HG02763 (cell line): ENCODE results near the gene CD9.
"Not testable (repeated sequence)": the region's sequence is repeated elsewhere in the genome, so short reads cannot be mapped to it uniquely, and the experiment has no call there.

Experiments used
- ATAC-seq: cut with Tn5 transposase; IDR thresholded peaks from one replicate; pipeline ENCODE4 v1.9.1; 2021; ENCODE audit warnings: mild to moderate bottlenecking, moderate library complexity; ENCODE audit not compliant: unreplicated experiment

CD9 gene, protein sequence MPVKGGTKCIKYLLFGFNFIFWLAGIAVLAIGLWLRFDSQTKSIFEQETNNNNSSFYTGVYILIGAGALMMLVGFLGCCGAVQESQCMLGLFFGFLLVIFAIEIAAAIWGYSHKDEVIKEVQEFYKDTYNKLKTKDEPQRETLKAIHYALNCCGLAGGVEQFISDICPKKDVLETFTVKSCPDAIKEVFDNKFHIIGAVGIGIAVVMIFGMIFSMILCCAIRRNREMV

DNA sequence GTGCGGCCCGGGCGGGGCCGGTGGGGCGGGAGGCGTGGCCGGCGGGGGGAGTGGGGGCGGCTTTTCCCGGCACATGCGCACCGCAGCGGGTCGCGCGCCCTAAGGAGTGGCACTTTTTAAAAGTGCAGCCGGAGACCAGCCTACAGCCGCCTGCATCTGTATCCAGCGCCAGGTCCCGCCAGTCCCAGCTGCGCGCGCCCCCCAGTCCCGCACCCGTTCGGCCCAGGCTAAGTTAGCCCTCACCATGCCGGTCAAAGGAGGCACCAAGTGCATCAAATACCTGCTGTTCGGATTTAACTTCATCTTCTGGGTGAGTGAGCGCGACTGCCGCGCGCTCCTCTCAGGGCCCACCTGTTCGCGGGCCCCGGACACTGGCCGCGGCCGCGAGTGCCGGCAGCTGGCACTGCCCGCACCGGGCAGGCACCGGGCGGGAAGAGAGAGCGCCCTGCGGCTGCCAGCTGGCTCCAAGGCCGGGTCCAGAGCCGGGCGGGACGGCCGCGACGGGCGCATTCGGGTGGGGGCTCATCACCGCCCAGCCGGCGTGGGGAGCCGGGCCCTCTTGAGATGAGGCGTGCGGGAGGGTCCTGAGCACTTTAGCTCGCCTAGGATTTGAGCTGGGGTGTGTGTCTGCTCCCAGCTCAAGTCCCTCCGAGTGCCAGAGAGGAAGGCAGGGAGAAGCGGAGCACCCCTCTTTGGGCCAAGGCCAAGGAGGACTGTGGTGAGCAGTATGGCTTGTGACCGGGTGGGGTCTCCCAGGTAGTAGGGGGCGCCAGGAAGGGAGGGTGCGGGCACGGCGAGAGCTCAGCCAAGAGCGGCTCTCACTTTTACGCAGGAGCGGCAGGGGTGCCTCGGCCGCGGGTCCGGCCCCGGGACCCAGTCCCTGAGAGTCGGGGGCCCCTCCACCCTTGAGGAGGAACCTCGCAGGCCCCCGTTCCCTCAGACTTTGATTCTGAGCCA, at the start of gene CD9:
CD9 (plus strand) TSS at position 145 of the 957 bp plus-strand sequence; CDS start at position 245, 100 bp downstream.
- ATAC-seq = no peak

DNA sequence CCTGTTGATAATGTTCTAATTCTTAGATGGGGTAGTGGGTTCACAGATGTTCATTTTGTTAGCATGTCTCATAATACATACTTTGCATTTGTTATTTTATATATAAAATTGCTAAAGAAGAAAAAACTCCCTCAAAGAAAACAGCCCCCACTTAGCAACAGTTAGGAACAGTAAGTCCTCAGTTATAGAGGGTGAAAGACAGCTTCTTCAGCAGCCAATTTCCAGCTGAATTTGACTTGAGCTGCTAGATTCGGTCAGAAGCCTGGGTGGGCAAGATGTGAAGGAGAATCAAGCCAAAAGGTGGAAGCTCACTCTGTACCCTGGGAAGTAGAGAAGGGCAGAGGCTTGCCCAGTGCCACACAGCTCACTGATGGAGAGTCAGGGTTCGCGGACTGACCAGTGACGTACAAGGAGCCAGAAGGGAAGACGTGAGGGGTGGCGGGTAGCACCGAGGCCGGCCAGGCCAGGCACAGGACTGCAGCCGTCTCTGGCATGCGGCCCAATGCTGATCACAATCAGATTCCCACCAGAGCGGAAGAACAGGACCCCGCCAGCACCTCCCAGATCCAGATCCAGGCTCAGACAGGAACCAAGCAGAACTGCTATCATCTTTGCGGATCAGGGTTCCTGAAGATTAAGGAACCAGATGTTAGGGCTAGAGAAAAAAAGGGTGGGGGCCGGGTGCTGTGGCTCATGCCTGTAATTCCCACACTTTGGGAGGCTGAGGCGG, 45.3 kb upstream of the CD9 start:
- ATAC-seq = no peak

DNA sequence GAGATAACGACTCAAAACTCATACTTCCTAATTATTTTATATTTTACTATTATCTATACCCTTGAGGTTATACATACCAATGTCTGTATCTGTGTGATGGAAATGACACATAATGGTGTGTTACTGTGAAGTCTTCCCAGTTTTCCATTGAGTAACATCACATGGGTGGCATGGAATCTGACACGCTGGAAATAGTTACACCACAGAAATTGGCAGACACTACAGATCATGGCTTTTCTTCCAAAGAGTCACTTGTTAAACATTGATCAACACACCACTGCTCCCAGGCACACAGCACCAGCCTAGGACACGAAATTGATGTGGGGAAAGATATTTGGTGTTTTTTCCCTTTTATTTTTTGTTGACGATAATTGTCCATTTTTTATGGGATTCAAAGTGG, 42.7 kb upstream of the CD9 start:
- ATAC-seq = no peak

DNA sequence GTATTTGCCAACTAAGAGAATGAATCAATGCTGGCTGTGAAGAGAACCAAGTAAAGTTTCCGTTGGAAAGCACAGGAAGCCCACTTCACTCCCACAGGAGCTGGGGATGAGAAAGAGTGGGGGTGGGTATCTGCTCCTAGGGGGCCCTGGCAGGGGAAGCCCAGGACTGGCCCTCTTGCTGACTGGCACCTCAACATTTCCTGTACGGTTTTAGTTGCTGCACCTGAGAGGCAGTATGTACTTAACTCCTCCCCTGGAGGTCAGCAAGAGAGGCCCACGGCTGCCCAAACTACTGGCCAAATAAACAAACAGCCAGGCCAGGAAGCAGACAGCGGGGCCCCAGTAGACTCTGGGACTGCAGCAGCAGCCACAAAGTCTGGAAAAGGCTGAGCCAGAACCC, 41.9 kb upstream of the CD9 start:
- no peak for ATAC-seq

DNA sequence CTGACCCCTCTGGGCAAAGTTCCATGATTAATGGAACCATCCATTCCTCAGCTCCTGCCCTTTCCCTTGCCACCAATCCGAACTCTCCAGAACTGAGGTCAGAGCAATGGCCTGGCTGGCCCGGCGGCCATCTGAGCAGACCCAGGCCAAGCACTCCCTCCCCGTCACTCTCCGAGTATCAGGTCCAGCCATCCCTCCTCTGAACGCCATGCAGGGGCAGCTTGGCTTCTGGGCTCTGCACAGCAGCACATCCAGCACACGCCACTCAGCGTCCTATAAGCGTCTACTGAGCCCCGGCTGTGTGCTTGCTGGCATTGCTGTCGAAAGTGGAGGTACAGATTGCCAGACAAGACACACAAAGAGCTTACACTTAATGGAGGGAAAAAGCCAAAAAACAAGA, 41.5 kb upstream of the CD9 start:
- ATAC-seq = no peak

DNA sequence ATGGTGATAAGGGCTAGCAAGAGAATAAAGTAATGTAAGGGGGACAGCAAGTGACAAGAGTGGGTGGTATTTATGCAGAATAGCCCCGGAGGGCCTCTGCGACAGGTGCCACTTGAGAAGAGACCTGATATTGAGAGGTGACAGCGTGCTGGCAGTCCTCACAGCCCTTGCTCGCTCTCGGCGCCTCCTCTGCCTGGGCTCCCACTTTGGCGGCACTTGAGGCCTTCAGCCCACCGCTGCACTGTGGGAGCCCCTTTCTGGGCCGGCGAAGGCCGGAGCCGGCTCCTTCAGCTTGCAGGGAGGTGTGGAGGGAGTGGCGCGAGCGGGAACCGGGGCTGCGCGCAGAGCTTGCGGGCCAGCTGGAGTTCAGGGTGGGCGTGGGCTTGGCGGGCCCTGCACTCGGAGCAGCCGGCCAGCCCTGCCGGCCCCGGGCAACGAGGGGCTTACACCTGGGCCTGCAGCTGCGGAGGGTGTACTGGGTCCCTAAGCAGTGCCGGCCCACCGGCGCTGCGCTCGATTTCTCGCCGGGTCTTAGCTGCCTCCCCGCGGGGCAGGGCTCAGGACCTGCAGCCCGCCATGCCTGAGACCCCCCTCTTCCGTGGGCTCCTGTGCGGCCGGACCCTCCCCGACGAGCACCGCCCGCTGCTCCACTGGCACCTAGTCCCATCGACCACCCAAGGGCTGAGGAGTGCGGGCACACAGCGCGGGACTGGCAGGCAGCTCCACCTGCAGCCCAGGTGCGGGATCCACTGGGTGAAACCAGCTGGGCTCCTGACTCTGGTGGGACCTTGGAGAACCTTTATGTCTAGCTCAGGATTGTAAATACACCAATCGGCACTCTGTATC, 40.8 kb upstream of the CD9 start:
- not testable (repeated sequence) for ATAC-seq

DNA sequence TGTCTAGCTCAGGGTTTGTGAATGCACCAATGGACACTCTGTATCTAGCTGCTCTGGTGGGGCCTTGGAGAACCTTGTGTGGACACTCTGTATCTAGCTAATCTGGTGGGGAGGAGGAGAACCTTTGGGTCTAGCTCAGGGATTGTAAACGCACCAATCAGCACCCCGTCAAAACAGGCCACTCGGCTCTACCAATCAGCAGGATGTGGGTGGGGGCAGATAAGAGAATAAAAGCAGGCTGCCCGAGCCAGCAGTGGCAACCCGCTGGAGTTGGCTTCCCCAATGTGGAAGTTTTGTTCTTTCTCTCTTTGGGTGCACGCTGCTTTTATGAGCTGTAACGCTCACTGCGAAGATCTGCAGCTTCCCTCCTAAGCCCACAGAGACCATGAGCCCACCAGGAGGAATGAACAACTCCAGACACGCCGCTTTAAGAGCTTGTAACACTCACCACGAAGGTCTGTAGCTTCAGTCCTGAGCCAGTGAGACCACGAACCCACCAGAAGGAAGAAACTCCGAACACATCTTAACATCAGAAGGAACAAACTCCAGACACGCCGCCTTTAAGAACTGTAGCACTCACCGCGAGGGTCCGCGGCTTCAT, 40.1 kb upstream of the CD9 start:
- ATAC-seq = not testable (repeated sequence)

DNA sequence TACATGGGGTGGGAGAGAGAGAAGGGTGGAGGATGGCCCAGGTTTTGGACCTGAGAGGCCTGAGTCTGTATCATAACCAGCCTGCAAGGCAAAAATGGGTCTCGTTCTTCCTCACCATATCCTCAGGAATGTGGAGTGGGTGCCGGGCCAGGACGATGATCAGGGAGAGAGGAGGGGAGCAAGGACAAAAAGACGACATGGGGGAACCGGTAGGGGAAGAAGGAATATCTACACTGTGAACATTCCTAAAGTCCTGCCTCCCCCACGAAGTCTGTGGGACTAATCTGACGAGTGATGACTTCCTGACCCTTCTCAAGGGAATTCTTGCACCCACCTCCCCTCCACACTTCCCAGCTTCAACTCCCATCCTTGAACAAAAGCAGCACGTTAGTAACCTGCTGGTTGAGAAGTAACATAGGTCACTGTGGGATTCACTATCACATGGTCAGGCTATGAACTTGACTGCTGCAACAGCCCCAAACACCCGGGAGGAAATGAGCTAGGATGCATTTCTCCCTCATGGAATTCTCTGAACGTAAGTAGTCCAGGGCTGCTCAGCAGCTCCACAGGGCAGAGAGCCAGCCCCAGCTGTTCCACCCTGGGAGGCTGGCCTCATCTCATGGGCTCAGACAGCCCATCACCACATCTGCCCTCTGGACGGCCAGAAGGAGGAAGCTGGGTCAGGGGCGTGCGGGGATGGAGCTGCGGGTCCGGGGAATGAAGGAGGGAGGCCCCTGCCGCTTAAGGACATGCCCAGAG, 38.9 kb upstream of the CD9 start:
- ATAC-seq = no peak

DNA sequence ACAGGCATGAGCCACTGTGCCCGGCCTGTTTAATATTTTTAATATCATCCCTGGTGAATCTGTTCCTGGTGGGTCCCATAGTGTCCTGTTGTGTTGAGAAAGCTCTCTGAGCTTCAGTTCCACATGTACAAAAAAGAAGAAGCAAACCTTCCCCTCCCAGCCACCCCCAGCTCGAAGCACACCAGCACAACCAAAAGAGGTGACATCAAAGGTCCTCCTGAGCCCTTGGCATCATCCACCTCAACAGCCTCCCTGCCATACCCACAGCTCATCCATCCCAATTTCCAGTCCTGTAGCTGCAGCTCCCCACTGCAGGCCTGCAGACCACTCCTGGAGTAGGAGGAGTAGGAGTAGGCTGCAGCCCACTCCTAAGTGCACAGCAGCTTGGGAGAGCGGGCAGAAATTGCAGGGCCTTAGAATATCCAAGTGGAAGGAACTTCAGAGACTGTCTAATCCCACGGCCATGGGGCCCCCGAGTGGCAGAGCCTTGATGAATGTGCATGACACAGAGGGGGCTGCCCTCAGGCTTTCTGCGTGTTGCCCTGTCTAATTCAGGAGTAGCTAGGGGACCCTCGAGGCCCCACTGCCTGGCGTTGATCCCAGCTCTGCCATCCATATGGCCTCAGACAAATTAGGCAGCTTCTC, 36.7 kb upstream of the CD9 start:
- no peak for ATAC-seq

DNA sequence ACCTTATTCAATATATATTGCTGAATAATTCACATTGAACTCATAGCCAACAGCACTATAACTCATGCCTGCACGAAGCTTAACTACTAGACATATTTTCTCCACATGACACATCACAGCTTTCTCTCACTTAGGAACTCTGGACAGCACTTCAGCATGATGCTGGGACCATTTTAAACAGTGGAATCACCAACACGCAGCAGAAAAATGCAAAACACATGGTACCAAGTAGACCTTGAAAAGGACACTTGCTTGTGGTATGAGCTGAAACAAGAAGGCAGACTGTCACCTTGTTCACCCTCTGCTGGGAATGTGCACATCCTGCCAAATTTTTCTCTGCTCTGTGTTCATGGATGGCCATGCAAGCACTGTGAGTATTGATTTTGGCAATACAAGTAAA, 34.8 kb upstream of the CD9 start:
- ATAC-seq = no peak

DNA sequence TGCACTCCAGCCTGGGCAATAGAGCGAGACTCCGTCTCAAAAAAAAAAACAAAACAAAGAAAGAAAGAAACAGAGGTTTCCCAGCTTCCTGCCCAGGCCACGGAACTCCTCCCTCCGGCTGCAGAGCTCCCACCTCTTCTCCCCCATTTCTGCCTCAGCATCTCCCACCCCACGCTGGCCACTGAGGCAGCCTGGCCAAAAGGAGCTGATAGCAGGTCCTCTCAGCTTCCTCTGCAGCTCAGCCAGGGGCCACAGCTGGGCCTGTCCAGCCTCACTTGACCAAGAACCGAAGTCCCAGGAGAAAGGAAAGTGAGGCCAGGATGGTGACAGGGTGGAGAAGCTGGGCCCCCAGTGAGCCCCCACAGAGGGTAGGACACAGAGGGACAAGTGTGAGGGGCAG, 33.4 kb upstream of the CD9 start:
- no peak for ATAC-seq

DNA sequence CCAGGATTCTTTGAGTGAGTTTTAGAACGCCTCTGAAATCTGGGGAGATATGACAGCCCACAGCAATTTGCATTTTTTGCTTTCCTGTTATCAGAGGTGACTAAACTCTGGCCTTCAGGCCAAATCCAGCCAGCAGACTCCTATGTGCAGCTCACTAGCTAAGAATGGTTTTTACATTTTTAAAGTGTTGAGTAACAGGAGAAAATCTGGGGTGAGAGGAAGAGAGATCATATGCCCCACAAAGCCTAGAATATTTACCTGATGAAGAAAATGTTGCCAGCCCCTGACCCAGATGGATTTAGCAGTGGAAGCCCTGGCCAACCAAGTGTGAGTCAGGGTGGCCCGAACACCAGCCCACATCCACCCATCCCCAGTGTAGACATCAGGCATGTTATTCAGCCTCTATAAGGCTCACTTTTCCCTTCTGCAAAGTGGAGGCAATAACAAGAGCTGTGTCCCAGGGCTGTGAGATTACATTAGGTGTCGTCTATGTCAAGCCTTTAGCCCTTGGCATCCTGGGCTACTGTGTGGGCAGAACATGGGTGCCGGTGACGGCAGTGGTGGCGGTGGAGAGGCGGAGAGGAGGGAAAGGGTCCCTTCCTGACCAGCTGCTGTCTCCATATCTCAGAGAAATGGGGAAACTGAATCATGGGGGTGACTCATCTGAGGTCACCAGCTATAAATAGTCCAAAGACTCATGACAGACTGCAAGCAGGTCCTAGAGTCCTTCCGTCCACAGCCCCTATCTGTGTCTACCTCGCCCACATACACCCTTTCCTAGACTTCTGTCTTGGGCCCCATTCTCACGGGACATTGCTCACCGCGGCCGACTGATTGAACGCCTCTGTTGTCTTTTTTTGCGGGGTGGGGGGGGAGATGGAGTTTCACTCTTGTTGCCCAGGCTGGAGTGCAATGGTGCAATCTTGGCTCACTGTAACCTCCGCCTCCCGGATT, 32.6 kb upstream of the CD9 start:
- ATAC-seq = peak; percentile 75

DNA sequence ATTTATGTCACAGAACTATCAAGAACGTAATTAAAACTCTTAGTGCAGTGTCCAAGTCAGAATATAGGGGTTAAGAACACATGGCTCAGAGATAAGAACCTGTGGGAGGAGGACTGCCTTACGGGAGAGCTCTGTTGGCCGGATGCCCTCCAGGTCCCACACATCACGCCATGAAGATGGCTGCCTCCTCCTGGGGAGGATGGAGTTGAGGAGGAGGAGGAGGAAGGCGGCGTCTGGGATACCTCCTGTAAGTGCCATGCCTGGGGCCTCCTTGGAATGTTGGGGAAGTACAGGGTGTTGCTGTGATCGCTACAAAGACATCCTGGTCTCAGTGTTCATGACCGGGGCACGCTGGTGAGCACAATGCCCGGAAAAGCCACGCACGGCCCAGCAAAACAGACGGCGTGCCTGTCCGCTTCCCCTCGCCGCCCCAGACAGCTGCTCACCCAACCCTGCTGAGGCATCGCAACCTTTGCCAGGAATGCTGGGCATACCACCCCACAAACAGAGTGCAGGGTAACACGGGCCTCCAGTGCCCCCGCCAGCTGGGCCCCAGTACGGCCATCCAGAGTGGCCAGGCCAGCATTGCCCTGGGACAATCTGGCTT, 28.7 kb upstream of the CD9 start:
- ATAC-seq = no peak

DNA sequence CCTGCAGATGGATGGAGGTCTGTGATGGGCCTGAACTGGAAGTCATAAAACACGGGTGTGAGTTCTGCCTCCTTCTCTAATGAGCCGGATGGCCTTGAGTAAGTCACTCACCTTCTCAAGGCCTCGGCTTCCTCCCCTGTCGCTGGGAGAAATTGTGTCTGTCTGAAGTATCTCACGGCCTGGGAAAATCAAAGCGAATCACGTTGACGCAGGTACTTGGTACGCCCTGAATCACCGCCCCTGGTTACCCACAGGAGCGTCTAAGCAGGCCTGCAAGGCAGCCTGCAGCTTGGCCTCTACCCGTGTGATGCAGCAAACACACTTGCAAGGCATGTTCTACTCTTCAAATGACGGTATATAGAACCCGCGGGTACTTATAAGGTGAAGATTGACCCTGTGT, 28.1 kb upstream of the CD9 start:
- ATAC-seq = no peak

DNA sequence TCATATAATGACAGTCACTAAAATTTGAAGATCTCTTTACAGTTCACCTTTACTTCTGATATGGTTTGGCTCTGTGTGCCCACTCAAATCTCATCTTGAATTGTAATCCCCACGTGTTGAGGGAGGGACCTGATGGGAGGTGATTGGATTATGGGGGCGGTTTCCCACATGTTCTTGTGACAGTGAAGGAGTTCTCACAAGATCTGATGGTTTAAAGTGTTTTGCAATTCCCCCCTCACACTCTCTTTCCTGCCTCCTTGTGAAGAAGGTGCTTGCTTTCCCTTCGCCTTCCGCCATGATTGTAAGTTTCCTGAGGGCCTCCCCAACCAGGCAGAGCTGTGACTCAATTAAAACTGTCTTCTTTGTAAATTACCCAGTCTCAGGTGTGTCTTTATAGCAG, 27.3 kb upstream of the CD9 start:
- no peak for ATAC-seq

DNA sequence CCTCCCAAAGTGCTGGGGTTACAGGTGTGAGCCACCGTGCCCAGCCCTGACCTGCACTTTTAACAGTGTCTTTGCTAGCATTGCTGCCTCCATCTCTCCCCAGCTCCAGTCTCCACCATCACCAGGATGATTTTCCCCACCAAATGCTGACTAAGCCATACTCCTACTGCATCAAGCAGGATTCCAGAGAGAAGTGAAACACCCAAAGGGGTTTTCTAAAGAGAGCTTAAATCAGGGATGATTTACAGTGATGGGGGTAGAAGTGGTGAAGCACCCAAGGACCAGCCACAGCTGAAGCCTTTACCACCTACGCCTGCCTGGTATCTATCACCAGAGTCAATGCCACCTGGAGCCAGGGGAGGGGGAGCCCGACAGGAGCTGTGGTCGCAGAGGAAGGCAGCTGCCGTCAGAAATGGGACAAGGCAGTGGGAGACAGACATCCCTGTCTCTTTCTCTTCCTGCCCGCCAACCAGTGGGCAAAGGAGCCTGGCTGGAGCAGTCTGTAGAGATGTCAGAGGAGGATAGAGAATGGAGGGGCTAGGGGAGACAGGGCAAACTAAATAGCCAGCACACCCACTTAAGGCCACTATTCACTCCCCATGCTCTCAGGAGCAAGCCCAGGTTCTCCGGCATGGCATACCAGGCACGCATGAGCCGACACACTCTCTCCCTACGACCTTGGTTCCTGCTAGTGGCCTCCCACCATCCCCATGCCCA, 22.4 kb upstream of the CD9 start:
- no peak for ATAC-seq
